ENCODE data around the gene DNASE1L3. TPM values are rescaled to one million over a fixed set of nuclear protein-coding genes. Genes with fewer than 3 reads are reported as not detected.

Gene DNASE1L3
- total and polyA plus RNA-seq, 2 of the 13 experiments (the other 11 are each of a cell fraction or from before 2014, with no cell fraction given): 0.86 to 1.7 TPM

DNA sequence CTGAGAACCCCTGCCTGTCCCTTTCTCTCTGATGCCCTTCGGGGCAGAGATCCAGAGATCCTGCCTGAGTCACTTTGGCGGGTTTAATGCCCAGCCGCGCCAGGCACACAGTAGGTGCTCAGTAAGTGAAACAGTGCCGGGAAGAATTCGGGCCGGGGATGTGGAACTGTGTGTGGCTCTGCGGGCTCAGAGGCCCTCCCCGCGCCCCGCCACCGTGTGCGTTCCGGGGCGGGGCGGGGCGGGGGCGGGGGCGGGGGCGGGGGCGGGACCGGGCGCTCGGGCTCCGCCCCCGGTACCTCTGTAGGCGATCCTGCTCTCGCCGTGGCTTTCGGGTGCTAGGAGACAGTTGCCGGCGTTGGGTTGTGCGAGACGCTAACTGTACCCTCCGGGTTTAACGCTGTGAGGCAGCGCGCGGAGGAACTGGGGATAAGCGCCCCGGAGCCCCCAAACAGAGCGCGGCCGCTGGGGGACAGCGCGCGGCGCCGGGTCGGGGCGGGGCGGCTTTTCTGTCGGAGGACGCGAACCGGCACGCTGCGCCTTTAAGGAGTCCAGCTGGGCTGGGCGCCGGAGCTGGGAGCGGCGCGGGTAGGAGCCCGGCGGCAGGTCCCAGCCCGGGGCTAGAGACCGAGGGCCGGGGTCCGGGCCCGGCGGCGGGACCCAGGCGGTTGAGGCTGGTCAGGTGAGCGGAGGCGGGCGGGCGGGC, 26.6 kb upstream of the DNASE1L3 start, which contains the start of gene ABHD6 (continued):
- no peak for TF ChIP-seq TEAD2 (CRISPR knock-in tag; IDR thresholded peaks at IDR 0.05)
- no peak for TF ChIP-seq ZNF781 (CRISPR knock-in tag; IDR thresholded peaks at IDR 0.05; ENCODE audit: borderline replicate concordance, not compliant biosample characterization)
- no peak for TF ChIP-seq HMGA1 (CRISPR knock-in tag; conservative IDR thresholded peaks at IDR 0.05)
- TF ChIP-seq ZKSCAN1 (IDR thresholded peaks at IDR 0.05; ENCODE audit: low read length): peak; percentile 93
- TF ChIP-seq ZNF331 (CRISPR knock-in tag; IDR thresholded peaks at IDR 0.05): no peak
- no peak for TF ChIP-seq SIN3A (IDR thresholded peaks at IDR 0.05; ENCODE audit: borderline replicate concordance, low read depth, low read length)
- TF ChIP-seq NR2C2 (CRISPR knock-in tag; IDR thresholded peaks at IDR 0.05; ENCODE audit: borderline replicate concordance): no peak
- no peak for TF ChIP-seq FOSL2 (CRISPR knock-in tag; IDR thresholded peaks at IDR 0.05)
- peak; percentile 72; the same call in 1 of the 2 replicates for TF ChIP-seq ZMAT3 (CRISPR knock-in tag; conservative IDR thresholded peaks at IDR 0.05)
- TF ChIP-seq ZNF790 (CRISPR knock-in tag; IDR thresholded peaks at IDR 0.05; ENCODE audit: borderline replicate concordance): no peak
- TF ChIP-seq ZNF746 (CRISPR knock-in tag; IDR thresholded peaks at IDR 0.05): peak; percentile 73; the same call in 1 of the 2 replicates
- peak; percentile 31; the same call in 1 of the 2 replicates for TF ChIP-seq ZFY (CRISPR knock-in tag; IDR thresholded peaks at IDR 0.05)
- TF ChIP-seq POGZ (CRISPR knock-in tag; IDR thresholded peaks at IDR 0.05): peak; percentile 41; the same call in 1 of the 2 replicates
- TF ChIP-seq ISL2 (CRISPR knock-in tag; IDR thresholded peaks at IDR 0.05): no peak
- peak; percentile 48; the same call in 1 of the 2 replicates for TF ChIP-seq KDM2A (CRISPR knock-in tag; IDR thresholded peaks at IDR 0.05; ENCODE audit: borderline replicate concordance, low read depth)
- no peak for TF ChIP-seq ZNF83 (CRISPR knock-in tag; IDR thresholded peaks at IDR 0.05; ENCODE audit: borderline replicate concordance)
- TF ChIP-seq, protein P1, sequence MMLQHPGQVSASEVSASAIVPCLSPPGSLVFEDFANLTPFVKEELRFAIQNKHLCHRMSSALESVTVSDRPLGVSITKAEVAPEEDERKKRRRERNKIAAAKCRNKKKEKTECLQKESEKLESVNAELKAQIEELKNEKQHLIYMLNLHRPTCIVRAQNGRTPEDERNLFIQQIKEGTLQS (CRISPR knock-in tag; IDR thresholded peaks at IDR 0.05): no peak
- TF ChIP-seq KMT2B (CRISPR knock-in tag; IDR thresholded peaks at IDR 0.05): no peak
- TF ChIP-seq SNAPC2 (CRISPR knock-in tag; IDR thresholded peaks at IDR 0.05): no peak
- no peak for TF ChIP-seq FOXK1 (CRISPR knock-in tag; IDR thresholded peaks at IDR 0.05; ENCODE audit: borderline replicate concordance, low read depth)
- TF ChIP-seq ZNF329 (CRISPR knock-in tag; IDR thresholded peaks at IDR 0.05; ENCODE audit: low read depth): no peak
- no peak for TF ChIP-seq PHF5A (CRISPR knock-in tag; IDR thresholded peaks at IDR 0.05; ENCODE audit: low read depth, unreplicated experiment)
- TF ChIP-seq, protein P2, sequence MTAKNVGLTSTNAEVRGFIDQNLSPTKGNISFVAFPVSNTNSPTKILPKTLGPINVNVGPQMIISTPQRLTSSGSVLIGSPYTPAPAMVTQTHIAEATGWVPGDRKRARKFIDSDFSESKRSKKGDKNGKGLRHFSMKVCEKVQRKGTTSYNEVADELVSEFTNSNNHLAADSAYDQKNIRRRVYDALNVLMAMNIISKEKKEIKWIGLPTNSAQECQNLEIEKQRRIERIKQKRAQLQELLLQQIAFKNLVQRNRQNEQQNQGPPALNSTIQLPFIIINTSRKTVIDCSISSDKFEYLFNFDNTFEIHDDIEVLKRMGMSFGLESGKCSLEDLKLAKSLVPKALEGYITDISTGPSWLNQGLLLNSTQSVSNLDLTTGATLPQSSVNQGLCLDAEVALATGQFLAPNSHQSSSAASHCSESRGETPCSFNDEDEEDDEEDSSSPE (CRISPR knock-in tag; IDR thresholded peaks at IDR 0.05): no peak; the same call in 1 of the 2 replicates
- TF ChIP-seq ZNF232 (CRISPR knock-in tag; IDR thresholded peaks at IDR 0.05; ENCODE audit: borderline replicate concordance): 0 out of 2 replicates have a peak, but pooled peaks have one; percentile 55
- TF ChIP-seq, protein P3, sequence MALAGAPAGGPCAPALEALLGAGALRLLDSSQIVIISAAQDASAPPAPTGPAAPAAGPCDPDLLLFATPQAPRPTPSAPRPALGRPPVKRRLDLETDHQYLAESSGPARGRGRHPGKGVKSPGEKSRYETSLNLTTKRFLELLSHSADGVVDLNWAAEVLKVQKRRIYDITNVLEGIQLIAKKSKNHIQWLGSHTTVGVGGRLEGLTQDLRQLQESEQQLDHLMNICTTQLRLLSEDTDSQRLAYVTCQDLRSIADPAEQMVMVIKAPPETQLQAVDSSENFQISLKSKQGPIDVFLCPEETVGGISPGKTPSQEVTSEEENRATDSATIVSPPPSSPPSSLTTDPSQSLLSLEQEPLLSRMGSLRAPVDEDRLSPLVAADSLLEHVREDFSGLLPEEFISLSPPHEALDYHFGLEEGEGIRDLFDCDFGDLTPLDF (CRISPR knock-in tag; IDR thresholded peaks at IDR 0.05): no peak
- TF ChIP-seq CEBPB (IDR thresholded peaks at IDR 0.05; ENCODE audit: borderline replicate concordance, low read depth, low read length): no peak
- no peak for TF ChIP-seq TCF12 (IDR thresholded peaks at IDR 0.05)
- no peak for TF ChIP-seq TCF12 (CRISPR knock-in tag; IDR thresholded peaks at IDR 0.05)
- TF ChIP-seq ZNF44 (CRISPR knock-in tag; IDR thresholded peaks at IDR 0.05): no peak
- peak; percentile 68 for TF ChIP-seq ZBTB42 (CRISPR knock-in tag; IDR thresholded peaks at IDR 0.05)
